HepG2 (cell line): ENCODE data around the gene CACHD1. TPM values are rescaled to one million over a fixed set of nuclear protein-coding genes. Genes with fewer than 3 reads are reported as not detected.

Source experiments
- ATAC-seq: fragments of 200-7000 bp; cut with Tn5 transposase; 3 replicates; pipeline ENCODE4 v1.9.1; 2020; ENCODE audit warnings: mild to moderate bottlenecking, moderate library complexity
- BruUV-seq: library from RNA; stranded (reverse); fragments of 400-500 nt; replicated peaks from 2 replicates; lab custom pipeline; 2021; lab: Mats Ljungman, UMichigan
- CTCF ChIA-PET: fragments of 300-600 bp; formaldehyde crosslinking; extraction: SDS; loops from one replicate; lab custom pipeline; 2021; ENCODE audit warnings: low total read pairs, inconsistent platforms, low intra/inter-chr PET ratio; lab: Yijun Ruan, JAX
- POLR2A ChIA-PET: fragments of 350-600 bp; sonication (Branson Sonifier 250); formaldehyde crosslinking; loops from one replicate; lab custom pipeline; 2020; ENCODE audit warnings: antibody characterized with exemption, inconsistent platforms; lab: Yijun Ruan, JAX
- DNase-seq: peaks from one replicate; pipeline ENCODE4 v3.0.0-alpha.2; 2015; ENCODE audit warnings: low spot score
- FAIRE-seq: peaks from 3 replicates; lab custom pipeline; 2011; peaks lifted over from hg19 to GRCh38; lab: Jason Lieb, UNC
- H2AFZ ChIP-seq: one replicate; pipeline ENCODE4 v1.6.1; 2011; ENCODE audit warnings: low read length, inconsistent platforms
- H3K27ac ChIP-seq: fragments of 300-600 bp; 3 replicates; pipeline ENCODE4 v1.8.0; 2011; ENCODE audit warnings: mixed run types, mild to moderate bottlenecking, mixed read lengths, low read length, inconsistent platforms; ENCODE audit not compliant: insufficient read depth; ENCODE audit errors: extremely low read length
- H3K27me3 ChIP-seq, 2 experiments: fragments of 200-600 bp in 1 of 2; 2 replicates in 1 of 2; 3 replicates in 1 of 2; pipeline versions ENCODE4 v1.6.0 to v1.8.0; 2011; ENCODE audit warnings: low read length in 2 of 2, mild to moderate bottlenecking in 2 of 2, moderate library complexity in 2 of 2, inconsistent platforms in 1 of 2; ENCODE audit not compliant: insufficient read depth in 2 of 2, control insufficient read depth in 1 of 2
- H3K36me3 ChIP-seq, 2 experiments: fragments of 200-600 bp in 1 of 2; replicated peaks in 1 of 2; 2 replicates in 1 of 2; 3 replicates in 1 of 2; pipeline versions ENCODE4 v1.5.1 to v1.8.0; 2011; ENCODE audit warnings: low read length in 2 of 2, inconsistent platforms in 1 of 2; ENCODE audit not compliant: insufficient read depth in 2 of 2, control insufficient read depth in 1 of 2
- H3K4me1 ChIP-seq: 2 replicates; pipeline ENCODE4 v1.5.1; 2012; ENCODE audit warnings: low read length, inconsistent platforms; ENCODE audit not compliant: insufficient read depth
- H3K4me2 ChIP-seq: 2 replicates; pipeline ENCODE4 v1.6.0; 2011; ENCODE audit warnings: low read depth, low read length, inconsistent platforms
- H3K4me3 ChIP-seq, 3 experiments: fragments of 200-600 bp in 1 of 3; sonication (generic), shearing (Covaris generic) in 1 of 3; replicated peaks in 1 of 3; 2 replicates each; pipeline ENCODE4 v1.5.1; 2011 to 2016; ENCODE audit warnings: low read length in 3 of 3, inconsistent platforms in 2 of 3, low read depth in 2 of 3, mild to moderate bottlenecking in 2 of 3, control low read depth in 1 of 3, mixed read lengths in 1 of 3; ENCODE audit not compliant: insufficient read depth in 1 of 3
- H3K79me2 ChIP-seq: one replicate; pipeline ENCODE4 v1.6.1; 2011; ENCODE audit warnings: low read length, inconsistent platforms; ENCODE audit not compliant: insufficient read depth
- H3K9ac ChIP-seq: 2 replicates; pipeline ENCODE4 v1.6.0; 2011; ENCODE audit warnings: mild to moderate bottlenecking, low read depth, low read length, inconsistent platforms; ENCODE audit not compliant: insufficient read depth
- H3K9me3 ChIP-seq: 2 replicates; pipeline ENCODE4 v1.5.1; 2012; ENCODE audit warnings: mild to moderate bottlenecking, low read length
- H4K20me1 ChIP-seq: 2 replicates; pipeline ENCODE4 v1.6.0; 2011; ENCODE audit warnings: inconsistent platforms, mild to moderate bottlenecking, low read length, moderate library complexity; ENCODE audit not compliant: insufficient read depth
- ARID2 ChIP-seq: sonication (generic); formaldehyde crosslinking; IDR thresholded peaks from 2 replicates; pipeline ENCODE4 v1.8.1; 2022; ENCODE audit warnings: mild to moderate bottlenecking, missing genetic modification reagents, borderline replicate concordance
- CREB1 ChIP-seq, 2 experiments: fragments of 450-650 bp in 1 of 2; IDR thresholded peaks; 2 replicates each; pipeline ENCODE4 v1.6.1; 2016 to 2017; ENCODE audit warnings: control low read depth in 1 of 2, mild to moderate bottlenecking in 1 of 2, missing compliant biosample characterization in 1 of 2, missing genetic modification characterization in 1 of 2
- CREM ChIP-seq, 2 experiments: sonication (generic) in 1 of 2; formaldehyde crosslinking in 1 of 2; IDR thresholded peaks; 2 replicates each; pipeline versions ENCODE4 v1.4.0 to v1.6.1; 2016 to 2020; ENCODE audit warnings: antibody characterized with exemption in 1 of 2, mild to moderate bottlenecking in 1 of 2, missing genetic modification reagents in 1 of 2
- CTCF ChIP-seq: sonication (generic); formaldehyde crosslinking; IDR thresholded peaks from 2 replicates; pipeline ENCODE4 v1.5.0; 2020; ENCODE audit warnings: mild to moderate bottlenecking, missing genetic modification reagents, moderate library complexity
- MEIS1 ChIP-seq: sonication (generic); formaldehyde crosslinking; IDR thresholded peaks from 2 replicates; pipeline ENCODE4 v1.9.0; 2021; ENCODE audit warnings: mild to moderate bottlenecking, missing genetic modification reagents, moderate library complexity, borderline replicate concordance
- MZF1 ChIP-seq: sonication (generic); formaldehyde crosslinking; IDR thresholded peaks from 2 replicates; pipeline ENCODE4 v1.8.1; 2023; ENCODE audit warnings: mild to moderate bottlenecking, missing genetic modification reagents, borderline replicate concordance
- PLSCR1 ChIP-seq: sonication (generic); formaldehyde crosslinking; IDR thresholded peaks from 2 replicates; pipeline ENCODE4 v1.5.0; 2020; ENCODE audit warnings: missing genetic modification reagents, mild to moderate bottlenecking, borderline replicate concordance
- RAD21 ChIP-seq: fragments of 450-650 bp; formaldehyde crosslinking; IDR thresholded peaks from 2 replicates; pipeline ENCODE4 v1.5.0; 2020; ENCODE audit warnings: mild to moderate bottlenecking
- SMC3 ChIP-seq: IDR thresholded peaks from 2 replicates; pipeline ENCODE4 v1.6.1; 2011; ENCODE audit warnings: low read length, improper control_type of control experiment
- STAG1 ChIP-seq: sonication (generic); formaldehyde crosslinking; IDR thresholded peaks from 2 replicates; pipeline ENCODE4 v1.4.0; 2020; ENCODE audit warnings: missing genetic modification reagents
- WGBS: methylation state at CpG from one replicate; pipeline ENCODE4 v1.1.6; 2017; ENCODE audit warnings: low lambda C conversion rate; 5-methylcytosine and 5-hydroxymethylcytosine counted together
- in situ Hi-C: cut with HindIII; loops from 2 replicates; pipeline ENCODE4 v1.10.0; 2017; ENCODE audit warnings: low pct_unique_long_range_greater_than_20kb; ENCODE audit not compliant: extremely low pct_ligation_motif_present
- intact Hi-C: fragments of 100-400 bp; cut with micrococcal nuclease; formaldehyde crosslinking; loops from one replicate; pipeline ENCODE4 v1.10.0; 2022; ENCODE audit not compliant: unreplicated experiment
- polyA plus RNA-seq, 8 experiments: library from polyadenylated mRNA; depleted of rRNA in 3 of 8; stranded (reverse) in 7 of 8; unstranded in 1 of 8; fragments of >200 nt; fragmentation: Illumina TruSeq in 4 of 8; extraction: Trizol in 4 of 8; gene quantifications; 2 replicates each; pipeline versions ENCODE4 v1.2.1 to v1.2.3, GENCODE V29; 2011 to 2016; ENCODE audit warnings: low read depth in 4 of 8, missing spikeins in 1 of 8, mixed read lengths in 1 of 8; ENCODE audit not compliant: insufficient read depth in 1 of 8
- total RNA-seq, 5 experiments: library from RNA; depleted of rRNA; stranded (reverse); fragments of >200 nt; fragmentation: Illumina TruSeq; extraction: Trizol; gene quantifications; 2 replicates each; pipeline ENCODE4 v1.2.3, GENCODE V29; 2016; ENCODE audit warnings: low read depth in 1 of 5
- TF ChIP-seq, protein P1 (sequence below): sonication (generic); formaldehyde crosslinking; IDR thresholded peaks from 2 replicates; pipeline ENCODE4 v1.5.1; 2020; ENCODE audit warnings: mild to moderate bottlenecking, missing genetic modification reagents, moderate library complexity

Gene CACHD1
- total and polyA plus RNA-seq, 2 of the 13 experiments (the other 11 are each of a cell fraction or from before 2014, with no cell fraction given): 0.11 TPM; not detected in 1

GRCh38 chr1:64686828-64687724 is 217.1 kb downstream of the CACHD1 start:
- Histone ChIP-seq H3K4me2 (no peak overlapping the region), H3K27ac (no peak overlapping the region), H3K9ac (no peak overlapping the region), H3K27me3 (peaks cover 0 to 8% of the 10 kb centered on the region in 2 experiments; a peak in 2 of 5 replicates), H3K9me3 (no peaks in the 10 kb centered on the region), H3K4me1 (no peaks in the 10 kb centered on the region), H4K20me1 (no peaks in the 10 kb centered on the region), H3K4me3 (no peak overlapping the region), H3K36me3 (no peaks in the 10 kb centered on the region), H2AFZ (no peak overlapping the region), H3K79me2 (no peaks in the 10 kb centered on the region)
- 6% methylated on average over 7 of the region's 7 CpGs for WGBS
- peak; percentile 37 for DNase-seq
- ATAC-seq: peak; percentile 79
- ChIA-PET POLR2A (no interaction called here), CTCF (interaction anchor here (2.2 kb wide), 1 partner anchor 137 kb away, joined by 19 read pairs; no protein-coding TSS in a partner anchor)
- TF ChIP-seq CREM (IDR thresholded peaks at IDR 0.05): peak; percentile 27; the same call in 1 of the 2 replicates
- TF ChIP-seq CREM (CRISPR knock-in tag; IDR thresholded peaks at IDR 0.05): no peak
- no peak for TF ChIP-seq MZF1 (CRISPR knock-in tag)
- peak; percentile 74 for TF ChIP-seq SMC3
- peak; percentile 41 for TF ChIP-seq RAD21 (CRISPR knock-in tag)
- TF ChIP-seq STAG1 (CRISPR knock-in tag): peak; percentile 58
- TF ChIP-seq PLSCR1 (CRISPR knock-in tag): no peak
- no peak for TF ChIP-seq MEIS1 (CRISPR knock-in tag)
- no peak for TF ChIP-seq ARID2 (CRISPR knock-in tag)
- TF ChIP-seq CREB1 (IDR thresholded peaks at IDR 0.05): peak; percentile 17; the same call in 1 of the 2 replicates
- TF ChIP-seq CREB1 (CRISPR knock-in tag; IDR thresholded peaks at IDR 0.05): peak; percentile 51; the same call in 1 of the 2 replicates
- TF ChIP-seq, protein P1, sequence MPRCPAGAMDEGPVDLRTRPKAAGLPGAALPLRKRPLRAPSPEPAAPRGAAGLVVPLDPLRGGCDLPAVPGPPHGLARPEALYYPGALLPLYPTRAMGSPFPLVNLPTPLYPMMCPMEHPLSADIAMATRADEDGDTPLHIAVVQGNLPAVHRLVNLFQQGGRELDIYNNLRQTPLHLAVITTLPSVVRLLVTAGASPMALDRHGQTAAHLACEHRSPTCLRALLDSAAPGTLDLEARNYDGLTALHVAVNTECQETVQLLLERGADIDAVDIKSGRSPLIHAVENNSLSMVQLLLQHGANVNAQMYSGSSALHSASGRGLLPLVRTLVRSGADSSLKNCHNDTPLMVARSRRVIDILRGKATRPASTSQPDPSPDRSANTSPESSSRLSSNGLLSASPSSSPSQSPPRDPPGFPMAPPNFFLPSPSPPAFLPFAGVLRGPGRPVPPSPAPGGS (CRISPR knock-in tag): no peak
- TF ChIP-seq CTCF (CRISPR knock-in tag): peak; percentile 69
- peak; percentile 81 for FAIRE-seq
- in situ Hi-C loops: loop anchor here (5.0 kb wide), 1 partner anchor 140 kb away; no protein-coding TSS in a partner anchor
- intact Hi-C loops: loop anchor here (1.0 kb wide), 3 partner anchors 57 to 333 kb away; no protein-coding TSS in a partner anchor
- no TSS peak for BruUV-seq
